HG03439 (cell line): ENCODE measurements around the gene HES2.
"Not testable (repeated sequence)": the region's sequence is repeated elsewhere in the genome, so short reads cannot be mapped to it uniquely, and the experiment has no call there.

ENCODE experiments used
- ATAC-seq: cut with Tn5 transposase; IDR thresholded peaks from one replicate; pipeline ENCODE4 v1.9.1; 2021; ENCODE audit warnings: mild to moderate bottlenecking, moderate library complexity; ENCODE audit not compliant: unreplicated experiment

HES2 gene

GRCh38 chr1:6454856-6455751, 35.4 kb upstream of the HES2 start:
- ATAC-seq: no peak

- ATAC-seq: not testable (repeated sequence)
Measured at GRCh38 chr1:6453895-6454855, 34.5 kb upstream of the HES2 start.

- no peak for ATAC-seq
Measured at GRCh38 chr1:6450943-6451373, 31.2 kb upstream of the HES2 start.

GRCh38 chr1:6450486-6450885, 30.8 kb upstream of the HES2 start:
- not testable (repeated sequence) for ATAC-seq

- no peak for ATAC-seq
Measured at GRCh38 chr1:6450005-6450450, 30.3 kb upstream of the HES2 start.

GRCh38 chr1:6448749-6449631, 29.3 kb upstream of the HES2 start:
- no peak for ATAC-seq

- ATAC-seq: no peak
Measured at GRCh38 chr1:6447818-6448748, 28.4 kb upstream of the HES2 start.

- no peak for ATAC-seq
Measured at GRCh38 chr1:6447016-6447817, 27.5 kb upstream of the HES2 start.

GRCh38 chr1:6446665-6447015, 26.9 kb upstream of the HES2 start:
- ATAC-seq: no peak

GRCh38 chr1:6445929-6446328, 26.2 kb upstream of the HES2 start:
- ATAC-seq: not testable (repeated sequence)

GRCh38 chr1:6445062-6445763, 25.5 kb upstream of the HES2 start:
- ATAC-seq: no peak

- ATAC-seq: no peak
Measured at GRCh38 chr1:6444377-6444776, 24.7 kb upstream of the HES2 start.

GRCh38 chr1:6443339-6444115, 23.8 kb upstream of the HES2 start:
- no peak for ATAC-seq

- ATAC-seq: no peak
Measured at GRCh38 chr1:6441586-6441985, 21.9 kb upstream of the HES2 start.

- ATAC-seq: no peak
Measured at GRCh38 chr1:6440198-6441126, 20.7 kb upstream of the HES2 start.

GRCh38 chr1:6438047-6438525, 18.4 kb upstream of the HES2 start:
- ATAC-seq: no peak
